Measurements from ENCODE around the gene CRBN.

The CRBN gene

GRCh38 chr3:3109407-3110298 lies 69.8 kb downstream of the CRBN start:
- peak; percentile 79 for DNase-seq

GRCh38 chr3:3107858-3108257 lies 71.6 kb downstream of the CRBN start:
- DNase-seq, result no peak

GRCh38 chr3:3107181-3107580 lies 72.3 kb downstream of the CRBN start:
- no peak for DNase-seq

- DNase-seq, result no peak
These were observed 73.7 kb downstream of the CRBN start for GRCh38 chr3:3105815-3106214.

GRCh38 chr3:3105246-3105645 lies 74.2 kb downstream of the CRBN start:
- no peak for DNase-seq

- no peak for DNase-seq
These were observed 76.7 kb downstream of the CRBN start for GRCh38 chr3:3102751-3103150.

- DNase-seq, result no peak
These were observed 77.6 kb downstream of the CRBN start for GRCh38 chr3:3101660-3102458.
